Large intestine (tissue), 3 donors: ENCODE data around the gene ZNF385B. TPM values are rescaled to one million over a fixed set of nuclear protein-coding genes. Genes with fewer than 3 reads are reported as not detected.

Source experiments
- DNase-seq, 2 donors: peaks; one replicate each; pipeline versions ENCODE4 v3.0.0 to v3.0.0-alpha.2; 2013
- H3K27ac ChIP-seq: one replicate; pipeline ENCODE4 v1.5.1; 2013; ENCODE audit warnings: low read length
- H3K27me3 ChIP-seq: 2 replicates; pipeline ENCODE4 v1.6.1; 2013; ENCODE audit warnings: low read length; ENCODE audit not compliant: control insufficient read depth, insufficient read depth
- H3K36me3 ChIP-seq: 2 replicates; pipeline ENCODE4 v1.6.1; 2013; ENCODE audit warnings: low read length; ENCODE audit not compliant: control insufficient read depth, insufficient read depth
- H3K4me1 ChIP-seq: one replicate; pipeline ENCODE4 v1.6.1; 2013; ENCODE audit warnings: low read length; ENCODE audit not compliant: control insufficient read depth, insufficient read depth
- H3K4me3 ChIP-seq: one replicate; pipeline ENCODE4 v1.5.1; 2013; ENCODE audit warnings: low read length
- H3K9me3 ChIP-seq: one replicate; pipeline ENCODE4 v1.6.1; 2013; ENCODE audit warnings: mild to moderate bottlenecking, low read depth, low read length, moderate library complexity; ENCODE audit not compliant: control insufficient read depth
- WGBS: methylation state at CpG from one replicate; pipeline ENCODE4 v1.1.5; 2013; ENCODE audit warnings: low lambda C conversion rate; ENCODE audit not compliant: insufficient coverage; 5-methylcytosine and 5-hydroxymethylcytosine counted together
- polyA plus RNA-seq: library from polyadenylated mRNA; unstranded; fragments of 120-200 nt; gene quantifications from one replicate; pipeline ENCODE4 v1.2.1, GENCODE V29; 2013

ZNF385B gene
- polyA plus RNA-seq, 1 donor: 2.0 TPM

DNA sequence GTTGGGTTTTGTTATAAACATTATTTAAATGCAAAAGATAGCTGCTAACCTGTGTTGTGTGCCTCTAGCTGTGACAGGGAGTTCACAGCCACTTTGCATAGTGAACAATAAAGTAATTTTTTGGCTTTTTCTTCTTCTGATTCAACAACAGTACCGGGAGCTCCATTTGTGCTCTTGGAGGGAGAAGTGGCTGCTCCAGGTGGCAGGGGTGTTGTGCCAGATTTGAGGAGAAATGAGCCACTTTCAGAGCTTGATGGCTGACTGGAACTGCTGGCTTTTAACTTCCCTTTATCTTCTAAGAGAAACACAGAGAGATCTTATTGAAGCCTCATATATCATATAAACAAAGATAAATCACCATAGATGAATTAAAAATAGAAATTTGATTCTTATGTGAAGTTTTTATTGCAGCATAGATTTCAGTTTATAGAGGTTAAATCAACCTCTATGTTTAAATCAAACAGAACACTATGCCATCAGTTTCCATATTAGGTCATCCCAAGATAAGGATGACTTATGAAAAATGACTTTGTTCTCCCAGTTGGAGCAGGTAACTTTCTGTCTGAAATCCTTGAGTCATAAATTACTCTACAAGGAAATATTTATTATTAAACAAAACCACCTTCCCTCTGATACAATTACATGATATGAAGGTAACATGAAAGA, 414.8 kb downstream of the ZNF385B start:
- Histone ChIP-seq H3K4me1 (peaks cover 10% of the 10 kb centered on the region), H3K4me3 (no peak overlapping the region), H3K9me3 (peaks cover 2% of the 10 kb centered on the region), H3K27ac (no peak overlapping the region), H3K36me3 (no peaks in the 10 kb centered on the region), H3K27me3 (no peaks in the 10 kb centered on the region)
- WGBS: no CpG with 5 or more reads among the region's 1 CpG
- peak; percentile 8 to 54 for DNase-seq

GRCh38 chr2:179444056-179444455, 417.4 kb downstream of the ZNF385B start:
- Histone ChIP-seq H3K27me3 (no peaks in the 10 kb centered on the region), H3K4me3 (no peak overlapping the region), H3K27ac (peak overlapping the region; percentile 10), H3K9me3 (peaks cover 2% of the 10 kb centered on the region), H3K4me1 (peaks cover 10% of the 10 kb centered on the region), H3K36me3 (no peaks in the 10 kb centered on the region)
- DNase-seq: peak; percentile 22 to 46
- WGBS: 54% methylated on average over 2 of the region's 3 CpGs

DNA sequence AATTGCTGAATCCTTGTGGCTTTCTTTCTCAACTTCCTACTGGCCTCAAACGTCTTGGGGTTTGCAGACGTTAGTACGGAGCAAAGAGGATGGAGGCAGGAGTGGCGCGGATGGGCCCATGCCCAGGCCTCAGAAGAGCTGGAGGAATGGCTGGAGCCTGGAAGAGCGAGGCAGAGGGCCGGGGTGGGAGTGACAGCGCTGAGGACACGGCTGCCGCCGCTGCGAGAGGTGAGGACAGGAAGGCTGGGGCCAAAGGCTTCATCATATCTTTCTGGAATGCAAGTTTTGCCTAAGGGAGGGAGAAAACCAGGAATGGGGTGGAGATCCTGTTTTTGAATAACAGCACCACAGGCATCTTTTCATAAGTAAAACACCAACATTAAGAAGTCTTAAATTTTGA, 418.2 kb downstream of the ZNF385B start:
- no peak for DNase-seq
- no peaks in the 10 kb centered on the region for H3K27me3 ChIP-seq
- peaks cover 10% of the 10 kb centered on the region for H3K4me1 ChIP-seq
- H3K4me3 ChIP-seq: no peak overlapping the region
- no CpG with 5 or more reads among the region's 12 CpGs for WGBS
- H3K9me3 ChIP-seq: peaks cover 2% of the 10 kb centered on the region
- H3K36me3 ChIP-seq: no peaks in the 10 kb centered on the region
- H3K27ac ChIP-seq: no peak overlapping the region

DNA sequence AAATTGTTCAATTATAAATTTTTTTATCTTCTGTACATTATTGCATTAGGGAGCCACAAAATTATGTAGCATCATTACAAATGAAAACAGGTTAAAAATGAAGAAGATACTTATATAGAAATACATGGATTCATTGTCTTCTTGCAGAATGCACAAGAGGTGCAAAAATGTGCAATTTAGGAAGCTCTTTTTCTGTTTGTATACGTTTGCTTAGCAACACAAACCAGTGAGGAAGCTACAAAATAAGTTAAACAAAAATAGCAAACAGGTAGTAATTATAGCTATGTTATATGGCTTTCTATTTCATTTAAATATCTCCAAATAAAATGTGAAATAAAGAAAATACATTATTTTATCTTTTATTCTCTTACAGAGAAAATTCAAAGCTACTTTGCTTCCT, 419.2 kb downstream of the ZNF385B start:
- H3K4me3 ChIP-seq: no peak overlapping the region
- H3K36me3 ChIP-seq: no peaks in the 10 kb centered on the region
- no peaks in the 10 kb centered on the region for H3K27me3 ChIP-seq
- WGBS: no CpG with 5 or more reads among the region's 1 CpG
- peaks cover 2% of the 10 kb centered on the region for H3K9me3 ChIP-seq
- H3K27ac ChIP-seq: no peak overlapping the region
- no peak for DNase-seq
- H3K4me1 ChIP-seq: peaks cover 8% of the 10 kb centered on the region

GRCh38 chr2:179441551-179441950, 419.9 kb downstream of the ZNF385B start:
- WGBS: 48% methylated on average over 2 of the region's 2 CpGs
- DNase-seq: no peak
- Histone ChIP-seq H3K27me3 (no peaks in the 10 kb centered on the region), H3K4me1 (peaks cover 7% of the 10 kb centered on the region), H3K9me3 (peaks cover 2% of the 10 kb centered on the region), H3K27ac (no peak overlapping the region), H3K4me3 (no peak overlapping the region), H3K36me3 (no peaks in the 10 kb centered on the region)

DNA sequence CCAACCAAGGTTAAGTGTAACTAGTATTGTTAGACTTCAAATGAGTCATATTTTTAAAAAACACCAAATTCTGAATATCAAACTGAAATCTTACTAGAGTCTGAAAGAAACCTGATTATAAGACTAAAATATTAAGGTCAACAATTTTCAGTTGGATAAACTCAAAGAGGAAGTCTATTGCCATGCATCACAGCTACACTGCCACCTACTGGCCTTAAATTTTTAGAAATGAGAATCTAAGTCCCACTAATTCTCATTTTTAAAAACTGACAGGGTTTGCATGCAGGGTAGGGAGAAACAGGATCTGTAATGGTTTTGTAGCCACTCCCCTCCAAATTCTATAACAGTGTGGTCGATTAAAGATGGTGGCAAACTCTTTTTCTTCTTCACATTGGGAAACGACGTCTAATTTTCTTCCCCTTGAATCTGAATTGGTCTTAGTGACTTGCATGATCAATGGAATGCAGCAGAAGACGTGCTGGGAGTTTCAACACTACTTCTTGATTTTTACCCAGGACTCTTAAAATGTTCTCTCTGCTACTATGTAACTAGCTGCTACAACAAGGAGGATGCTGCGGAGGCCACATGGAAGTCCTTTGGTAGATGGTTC, 420.7 kb downstream of the ZNF385B start:
- no peaks in the 10 kb centered on the region for H3K27me3 ChIP-seq
- H3K9me3 ChIP-seq: peaks cover 2% of the 10 kb centered on the region
- 97% methylated on average over 3 of the region's 5 CpGs for WGBS
- no peaks in the 10 kb centered on the region for H3K36me3 ChIP-seq
- no peak for DNase-seq
- H3K27ac ChIP-seq: no peak overlapping the region
- H3K4me1 ChIP-seq: peaks cover 7% of the 10 kb centered on the region
- H3K4me3 ChIP-seq: no peak overlapping the region

DNA sequence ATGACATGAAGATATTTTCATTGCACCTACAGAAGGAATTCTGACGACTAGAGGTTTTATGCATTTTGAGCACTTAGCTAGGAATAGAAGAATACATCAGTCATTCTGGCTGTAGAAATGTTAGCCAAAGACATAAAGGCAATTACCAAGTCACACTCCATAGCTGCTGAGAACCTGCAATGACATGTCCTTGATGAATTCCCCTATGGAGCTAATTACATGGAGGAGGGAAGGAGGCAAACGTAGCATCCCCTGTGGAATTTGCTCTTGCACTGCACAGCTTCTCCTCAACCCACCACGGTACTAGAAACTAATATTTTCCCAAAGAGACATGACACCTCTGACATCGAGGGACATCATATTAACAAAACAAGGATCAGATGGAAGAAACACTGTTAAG, 422.8 kb downstream of the ZNF385B start:
- Histone ChIP-seq H3K4me3 (no peak overlapping the region), H3K36me3 (no peaks in the 10 kb centered on the region), H3K4me1 (peaks cover 5% of the 10 kb centered on the region), H3K27ac (no peak overlapping the region), H3K9me3 (peaks cover 2% of the 10 kb centered on the region), H3K27me3 (no peaks in the 10 kb centered on the region)
- DNase-seq: no peak
- no CpG with 5 or more reads among the region's 4 CpGs for WGBS

- no peak overlapping the region for H3K4me3 ChIP-seq
- no peak overlapping the region for H3K27ac ChIP-seq
- no peaks in the 10 kb centered on the region for H3K36me3 ChIP-seq
- no peaks in the 10 kb centered on the region for H3K27me3 ChIP-seq
- WGBS: 90% methylated on average over 2 of the region's 3 CpGs
- H3K9me3 ChIP-seq: no peaks in the 10 kb centered on the region
- H3K4me1 ChIP-seq: no peaks in the 10 kb centered on the region
- DNase-seq: no peak
These were observed 424.0 kb downstream of the ZNF385B start for GRCh38 chr2:179437430-179437829.

DNA sequence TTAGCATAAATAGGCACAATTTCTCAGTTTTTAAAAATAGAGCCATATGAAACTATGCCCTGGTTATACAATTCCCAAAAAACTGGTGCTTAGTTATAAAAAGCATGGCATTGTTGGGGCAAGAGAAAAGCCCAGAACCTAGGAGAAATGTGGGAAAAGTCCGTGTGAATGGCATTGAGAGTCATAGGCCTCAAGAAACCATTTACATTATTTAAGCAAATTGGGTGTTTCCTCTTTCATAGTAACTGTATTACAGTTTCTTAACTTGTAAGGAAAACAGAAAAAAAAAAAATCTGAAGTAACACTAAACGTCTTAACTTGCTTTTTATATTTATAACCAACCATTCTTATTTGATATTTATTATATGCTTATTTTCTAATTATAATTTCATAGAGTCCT, 425.8 kb downstream of the ZNF385B start:
- Histone ChIP-seq H3K36me3 (no peaks in the 10 kb centered on the region), H3K27me3 (no peaks in the 10 kb centered on the region), H3K4me1 (no peaks in the 10 kb centered on the region), H3K9me3 (no peaks in the 10 kb centered on the region), H3K27ac (no peak overlapping the region), H3K4me3 (no peak overlapping the region)
- WGBS: 100% methylated on average over 1 of the region's 2 CpGs
- no peak for DNase-seq

DNA sequence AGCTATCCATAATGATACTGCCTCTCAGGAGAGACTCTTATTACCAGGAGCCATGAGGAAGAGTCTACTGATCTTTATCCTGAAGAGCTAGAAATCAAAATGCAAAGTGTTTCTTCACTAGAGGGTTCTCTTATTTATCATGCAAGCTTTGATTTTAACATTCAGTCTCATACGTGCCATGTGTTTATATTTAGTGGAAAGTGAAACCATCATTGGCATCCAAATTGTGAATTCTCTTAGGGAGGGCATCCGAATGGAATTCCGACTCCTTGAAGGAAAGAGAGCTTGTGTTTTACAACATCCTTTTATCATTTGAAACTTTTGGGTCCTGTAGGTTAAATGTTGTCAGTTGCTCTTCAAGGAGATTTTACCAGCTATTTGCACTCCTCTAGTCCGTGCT, 426.4 kb downstream of the ZNF385B start:
- Histone ChIP-seq H3K36me3 (no peaks in the 10 kb centered on the region), H3K27ac (no peak overlapping the region), H3K4me1 (no peaks in the 10 kb centered on the region), H3K4me3 (no peak overlapping the region), H3K9me3 (no peaks in the 10 kb centered on the region), H3K27me3 (no peaks in the 10 kb centered on the region)
- DNase-seq: no peak
- 100% methylated on average over 2 of the region's 4 CpGs for WGBS

DNA sequence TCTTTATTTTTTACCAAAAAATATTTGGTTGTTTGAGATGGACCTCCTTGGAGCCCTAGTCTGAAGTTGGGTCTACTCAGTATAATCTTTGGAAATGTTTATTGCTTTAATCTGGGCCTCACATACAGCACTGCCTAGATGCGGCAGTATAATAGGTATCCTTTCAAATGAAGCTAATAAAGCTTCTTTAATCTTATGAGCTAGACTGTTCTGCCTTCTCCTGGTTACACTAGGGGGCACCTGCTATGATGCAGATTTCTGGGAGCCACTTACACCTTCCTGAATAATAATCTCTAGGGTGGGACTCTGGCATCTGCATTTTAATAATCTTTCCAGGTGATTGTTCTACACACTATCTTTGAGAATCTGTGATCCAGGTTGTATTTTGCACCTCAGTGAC, 427.1 kb downstream of the ZNF385B start:
- no CpG with 5 or more reads among the region's 1 CpG for WGBS
- no peaks in the 10 kb centered on the region for H3K4me1 ChIP-seq
- H3K36me3 ChIP-seq: no peaks in the 10 kb centered on the region
- no peaks in the 10 kb centered on the region for H3K27me3 ChIP-seq
- H3K4me3 ChIP-seq: no peak overlapping the region
- DNase-seq: no peak
- H3K9me3 ChIP-seq: no peaks in the 10 kb centered on the region
- no peak overlapping the region for H3K27ac ChIP-seq
